Natural killer cell treated with Interleukin-12 subunit alpha and Interleukin-12 subunit beta and Interleukin-15 and Interleukin-18, amount 100 ng/mL, for 72 hours (primary cell): ENCODE measurements around the gene SH3D19. TPM values are rescaled to one million over a fixed set of nuclear protein-coding genes. Genes with fewer than 3 reads are reported as not detected.

ENCODE experiments used
- ATAC-seq, 2 donors: fragments of 150-1000 bp; cut with Tn5 transposase in 1 of 2; sonication (Bioruptor Pico), chemical (Tn5 transposase) in 1 of 2; 2 replicates each; pipeline ENCODE4 v1.10.0; 2021
- DNase-seq: peaks from one replicate; pipeline ENCODE4 v3.0.0; 2022; ENCODE audit warnings: low spot score
- H3K27ac Mint-ChIP-seq, 2 donors: 1 replicate in 1 of 2; 2 replicates in 1 of 2; pipeline ENCODE4 v1.8.0; 2022; ENCODE audit warnings: mixed read lengths in 2 of 2, mild to moderate bottlenecking in 1 of 2, moderate library complexity in 1 of 2
- H3K27me3 Mint-ChIP-seq, 2 donors: 1 replicate in 1 of 2; 2 replicates in 1 of 2; pipeline ENCODE4 v1.8.0; 2022; ENCODE audit warnings: mixed read lengths in 2 of 2
- H3K36me3 Mint-ChIP-seq: one replicate; pipeline ENCODE4 v1.8.0; 2022; ENCODE audit warnings: mixed read lengths
- H3K4me1 Mint-ChIP-seq, 2 donors: 1 replicate in 1 of 2; 2 replicates in 1 of 2; pipeline ENCODE4 v1.8.0; 2022; ENCODE audit warnings: low read depth in 2 of 2, mixed read lengths in 2 of 2, mild to moderate bottlenecking in 1 of 2
- H3K4me3 Mint-ChIP-seq: one replicate; pipeline ENCODE4 v1.8.0; 2022; ENCODE audit warnings: mixed read lengths
- H3K9me3 Mint-ChIP-seq: 2 replicates; pipeline ENCODE4 v1.8.0; 2022; ENCODE audit warnings: mixed read lengths
- total RNA-seq, 2 donors: library from RNA; stranded (reverse); gene quantifications; one replicate each; pipeline ENCODE4 v1.2.3, GENCODE V29; 2022

Gene SH3D19
- total RNA-seq, 2 donors from 2014 or later: not detected

DNA sequence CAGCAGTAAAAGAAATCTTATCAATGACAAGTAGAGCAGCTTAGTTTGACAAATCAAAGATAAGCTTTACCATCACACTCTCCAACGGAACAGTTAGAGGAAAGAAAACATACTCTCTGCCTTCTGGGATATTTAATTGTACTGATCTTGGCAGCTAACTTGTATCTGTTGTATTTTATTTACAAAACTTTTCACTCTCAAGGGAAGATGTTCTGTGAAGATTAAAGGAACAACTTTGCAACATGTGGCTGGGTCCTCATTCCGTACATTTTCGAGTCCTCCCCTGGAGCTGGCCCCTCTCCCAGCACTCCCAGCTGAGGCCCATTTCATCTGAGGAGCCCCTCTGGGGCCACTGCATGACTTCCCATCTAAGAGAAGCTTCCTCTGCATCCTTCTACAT is 151.5 kb downstream of the SH3D19 start:
- no peak for ATAC-seq

DNA sequence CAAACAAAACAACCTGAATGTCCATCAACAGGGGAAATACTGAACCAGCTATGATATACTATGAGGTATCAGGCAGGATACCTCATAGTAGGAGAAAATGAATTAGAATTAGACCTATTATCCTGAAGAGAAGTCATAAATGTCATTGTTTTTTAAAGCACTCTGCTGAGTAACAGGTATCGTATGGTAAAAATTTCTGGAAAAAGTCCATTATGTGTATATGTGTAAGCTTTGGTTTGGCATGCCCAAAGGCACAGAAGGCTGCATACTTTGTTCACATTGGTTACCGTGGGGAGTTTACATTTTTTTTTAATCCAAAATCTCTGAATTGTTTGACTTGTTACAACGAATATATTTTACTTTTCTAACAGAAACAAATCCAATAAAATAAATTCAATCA is 155.5 kb downstream of the SH3D19 start:
- Mint-ChIP-seq H3K27me3 (peaks cover 18 to 49% of the 10 kb centered on the region in 2 donors), H3K36me3 (no peaks in the 10 kb centered on the region), H3K9me3 (no peaks in the 10 kb centered on the region), H3K27ac (no peak overlapping the region), H3K4me3 (no peak overlapping the region), H3K4me1 (no peaks in the 10 kb centered on the region)
- DNase-seq (no peak), ATAC-seq (no peak)

More for the DNA sequence above, 151.5 kb downstream of the SH3D19 start:
- Mint-ChIP-seq H3K36me3 (no peaks in the 10 kb centered on the region), H3K27ac (no peak overlapping the region), H3K4me1 (no peaks in the 10 kb centered on the region), H3K9me3 (no peaks in the 10 kb centered on the region), H3K4me3 (no peak overlapping the region), H3K27me3 (peaks cover 12 to 38% of the 10 kb centered on the region in 2 donors)
- DNase-seq: no peak

- Mint-ChIP-seq H3K27ac (no peak overlapping the region), H3K4me3 (no peak overlapping the region), H3K27me3 (peaks cover 17 to 42% of the 10 kb centered on the region in 2 donors), H3K4me1 (no peaks in the 10 kb centered on the region), H3K36me3 (no peaks in the 10 kb centered on the region), H3K9me3 (no peaks in the 10 kb centered on the region)
- ATAC-seq (no peak), DNase-seq (no peak)
Measured at GRCh38 chr4:151169223-151169622, 156.2 kb downstream of the SH3D19 start.

GRCh38 chr4:151167561-151167960 is 157.8 kb downstream of the SH3D19 start:
- no peak for ATAC-seq
- DNase-seq: no peak
- H3K9me3 Mint-ChIP-seq: no peaks in the 10 kb centered on the region
- H3K4me1 Mint-ChIP-seq: no peaks in the 10 kb centered on the region
- no peak overlapping the region for H3K4me3 Mint-ChIP-seq
- H3K27ac Mint-ChIP-seq: no peak overlapping the region
- peaks cover 15 to 35% of the 10 kb centered on the region in 2 donors for H3K27me3 Mint-ChIP-seq
- no peaks in the 10 kb centered on the region for H3K36me3 Mint-ChIP-seq

- Mint-ChIP-seq H3K27ac (no peak overlapping the region), H3K27me3 (peaks cover 13 to 30% of the 10 kb centered on the region in 2 donors), H3K9me3 (no peaks in the 10 kb centered on the region), H3K4me3 (no peak overlapping the region), H3K4me1 (no peaks in the 10 kb centered on the region), H3K36me3 (no peaks in the 10 kb centered on the region)
- DNase-seq (no peak), ATAC-seq (no peak)
Measured at GRCh38 chr4:151166636-151167035, 158.8 kb downstream of the SH3D19 start.

DNA sequence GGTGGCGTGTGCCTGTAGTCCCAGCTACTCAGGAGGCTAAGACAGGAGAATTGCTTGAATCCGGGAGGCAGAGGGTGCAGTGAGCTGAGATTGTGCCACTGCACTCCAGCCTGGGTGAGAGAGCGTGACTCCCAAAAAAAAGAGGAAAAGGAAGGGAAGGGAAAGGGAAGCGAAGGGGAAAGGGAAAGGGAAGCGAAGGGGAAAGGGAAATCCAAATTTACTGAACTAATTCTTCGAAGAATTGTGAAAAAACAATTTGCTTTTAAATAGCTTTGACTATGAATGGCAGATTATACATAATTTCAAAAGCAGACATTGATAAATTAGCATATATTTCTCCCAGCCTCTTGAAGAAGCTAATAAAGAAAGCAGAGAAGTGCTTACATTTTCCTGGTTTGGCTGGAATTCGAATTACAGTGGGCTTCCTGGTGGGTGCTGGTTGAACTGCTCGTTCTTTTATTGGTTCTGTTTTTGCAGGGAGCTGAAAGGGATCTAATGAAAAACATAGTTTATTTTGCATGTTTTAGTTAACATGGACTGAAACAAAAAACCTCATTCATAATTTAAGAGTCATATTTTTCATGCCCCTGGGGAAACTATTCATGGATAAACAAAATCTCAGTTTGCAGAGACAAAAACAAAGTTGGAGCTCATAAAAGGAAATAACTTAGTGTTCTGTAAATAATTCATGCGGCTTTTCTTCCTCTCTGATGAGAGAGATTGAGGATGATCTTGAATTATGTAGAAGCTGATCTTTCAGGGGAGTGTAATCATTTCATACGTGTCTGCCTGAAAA is 160.0 kb downstream of the SH3D19 start:
- Mint-ChIP-seq H3K9me3 (no peaks in the 10 kb centered on the region), H3K4me3 (no peak overlapping the region), H3K27ac (no peak overlapping the region), H3K4me1 (no peaks in the 10 kb centered on the region), H3K36me3 (no peaks in the 10 kb centered on the region), H3K27me3 (peaks cover 15 to 34% of the 10 kb centered on the region in 2 donors)
- DNase-seq: no peak
- ATAC-seq: no peak

DNA sequence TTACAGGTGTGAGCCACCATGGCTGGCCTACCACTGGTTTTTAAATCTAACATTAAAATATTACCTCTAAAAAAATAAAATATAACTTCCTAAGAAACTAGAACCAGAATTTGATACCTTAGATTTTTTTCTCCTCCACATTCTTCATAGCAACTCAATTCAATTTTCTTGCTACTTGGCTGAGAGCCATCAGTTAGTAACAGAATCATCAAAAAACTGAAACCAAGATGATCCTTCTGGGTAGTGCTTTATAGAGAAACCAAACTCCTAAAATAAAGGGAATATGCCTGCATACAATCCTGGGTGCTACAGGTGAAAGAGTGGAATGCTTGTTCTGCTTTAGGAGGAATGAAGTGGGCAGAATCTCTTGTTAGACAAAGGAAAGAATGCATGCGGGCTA is 161.6 kb downstream of the SH3D19 start:
- Mint-ChIP-seq H3K27me3 (peaks cover 11 to 27% of the 10 kb centered on the region in 2 donors), H3K4me1 (no peaks in the 10 kb centered on the region), H3K36me3 (no peaks in the 10 kb centered on the region), H3K9me3 (no peaks in the 10 kb centered on the region), H3K4me3 (no peak overlapping the region), H3K27ac (no peak overlapping the region)
- DNase-seq: no peak
- ATAC-seq: no peak

GRCh38 chr4:151158979-151159378 is 166.4 kb downstream of the SH3D19 start:
- Mint-ChIP-seq H3K27ac (no peak overlapping the region), H3K4me3 (no peak overlapping the region), H3K36me3 (no peaks in the 10 kb centered on the region), H3K4me1 (no peaks in the 10 kb centered on the region), H3K27me3 (peaks cover 15 to 32% of the 10 kb centered on the region in 2 donors), H3K9me3 (peaks cover 4% of the 10 kb centered on the region)
- DNase-seq (no peak), ATAC-seq (no peak)

DNA sequence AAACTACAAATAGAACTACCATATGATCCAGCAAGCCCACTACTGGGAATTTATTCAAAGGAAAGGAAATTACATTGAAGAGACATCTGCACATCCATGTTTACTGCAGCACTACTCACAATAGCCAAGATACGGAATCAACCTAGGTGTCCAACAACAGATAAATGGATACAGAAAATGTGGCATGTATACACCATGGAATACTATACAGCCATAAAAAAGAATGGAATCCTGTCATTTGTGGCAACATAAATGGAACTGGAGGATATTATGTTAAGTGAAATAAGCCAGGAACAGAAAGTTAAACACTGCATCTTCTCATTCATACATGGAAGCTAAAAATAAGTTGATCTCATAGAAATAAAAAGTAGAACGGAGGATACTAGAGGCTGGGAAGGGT is 167.9 kb downstream of the SH3D19 start:
- peaks cover 15 to 32% of the 10 kb centered on the region in 2 donors for H3K27me3 Mint-ChIP-seq
- H3K4me3 Mint-ChIP-seq: no peak overlapping the region
- DNase-seq (no peak), ATAC-seq (no peak)
- no peak overlapping the region for H3K27ac Mint-ChIP-seq
- no peaks in the 10 kb centered on the region for H3K36me3 Mint-ChIP-seq
- peaks cover 4% of the 10 kb centered on the region for H3K9me3 Mint-ChIP-seq
- no peaks in the 10 kb centered on the region for H3K4me1 Mint-ChIP-seq

GRCh38 chr4:151153585-151153984 is 171.8 kb downstream of the SH3D19 start:
- Mint-ChIP-seq H3K27ac (no peak overlapping the region), H3K36me3 (no peaks in the 10 kb centered on the region), H3K9me3 (peaks cover 4% of the 10 kb centered on the region), H3K27me3 (peaks cover 17 to 31% of the 10 kb centered on the region in 2 donors), H3K4me1 (peaks cover 0 to 4% of the 10 kb centered on the region in 2 donors), H3K4me3 (no peak overlapping the region)
- no peak for ATAC-seq
- DNase-seq: no peak

DNA sequence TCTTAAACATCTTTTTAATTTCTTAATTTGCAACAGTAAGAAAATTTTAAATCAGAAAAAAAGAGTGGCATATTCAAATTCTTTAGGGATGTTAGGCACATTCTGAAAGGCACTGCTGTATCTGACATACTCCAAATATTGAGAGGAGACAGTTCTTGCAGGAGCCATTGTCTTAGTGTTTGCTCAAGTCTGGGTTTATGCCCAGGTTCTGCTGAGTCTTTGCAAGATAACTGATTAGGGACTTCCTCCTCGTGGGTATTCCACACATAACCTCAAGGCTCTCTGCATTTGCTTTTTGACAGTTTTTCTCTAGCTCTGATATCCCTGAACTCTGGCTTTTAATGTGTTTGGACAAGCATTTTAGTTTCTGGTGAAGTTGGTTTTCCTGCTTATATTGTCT is 173.4 kb downstream of the SH3D19 start:
- Mint-ChIP-seq H3K27me3 (peaks cover 12 to 21% of the 10 kb centered on the region in 2 donors), H3K4me1 (peaks cover 0 to 4% of the 10 kb centered on the region in 2 donors), H3K36me3 (no peaks in the 10 kb centered on the region), H3K9me3 (peaks cover 4% of the 10 kb centered on the region), H3K4me3 (no peak overlapping the region), H3K27ac (no peak overlapping the region)
- no peak for ATAC-seq
- DNase-seq: no peak

DNA sequence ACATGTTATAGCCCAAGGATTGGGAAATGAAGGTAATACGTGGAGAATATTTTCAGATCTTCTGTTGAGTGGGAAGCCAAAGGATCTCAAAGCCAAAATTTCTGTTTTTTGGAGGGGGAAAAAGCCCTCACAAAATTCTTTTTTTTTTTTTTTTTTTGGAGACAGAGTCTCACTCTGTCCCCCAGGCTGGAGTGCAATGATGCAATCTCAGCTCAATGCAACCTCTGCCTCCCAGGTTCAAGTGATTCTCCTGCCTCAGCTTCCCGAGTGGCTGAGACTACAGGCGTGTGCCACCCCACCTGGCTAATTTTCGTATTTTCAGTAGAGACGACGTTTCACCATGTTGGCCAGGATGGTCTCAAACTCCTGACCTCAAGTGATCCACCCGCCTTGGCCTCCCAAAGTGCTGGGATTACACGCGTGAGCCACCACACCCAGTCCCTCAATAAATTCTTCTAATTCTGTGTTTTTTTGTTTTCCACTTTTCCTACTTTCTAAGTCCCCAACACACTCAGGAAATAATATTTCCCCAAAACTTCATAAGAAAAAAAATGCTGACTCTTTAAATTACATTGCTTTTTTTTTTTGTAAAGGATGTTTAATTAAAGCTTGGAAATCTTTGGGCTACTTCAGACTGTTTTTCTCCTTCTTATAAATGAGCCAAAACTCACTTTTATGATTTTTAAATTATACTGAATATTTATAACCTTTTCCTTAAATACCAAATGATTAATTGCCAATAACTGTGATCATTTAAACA is 174.4 kb downstream of the SH3D19 start:
- ATAC-seq (no peak), DNase-seq (no peak)
- Mint-ChIP-seq H3K36me3 (no peaks in the 10 kb centered on the region), H3K27ac (no peak overlapping the region), H3K4me3 (no peak overlapping the region), H3K27me3 (peaks cover 4 to 11% of the 10 kb centered on the region in 2 donors), H3K4me1 (peaks cover 0 to 4% of the 10 kb centered on the region in 2 donors), H3K9me3 (no peaks in the 10 kb centered on the region)

DNA sequence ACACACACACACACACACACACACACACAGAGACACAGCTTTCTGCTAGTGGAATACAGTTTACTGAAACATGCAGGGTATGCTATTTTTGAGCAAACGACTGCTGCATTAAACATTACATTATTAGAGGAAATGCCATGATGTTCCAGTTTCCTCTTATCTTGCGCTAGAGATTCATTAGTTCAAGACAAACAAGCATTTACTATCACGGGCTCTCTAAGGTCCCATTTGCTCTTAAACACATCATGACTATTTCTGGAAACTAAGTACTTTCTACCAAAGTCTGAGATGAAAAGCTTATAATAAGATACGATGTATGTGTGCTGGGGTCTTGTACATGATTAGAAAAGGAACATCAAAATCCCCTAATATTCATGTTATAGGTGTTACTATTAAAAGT is 177.1 kb downstream of the SH3D19 start:
- peaks cover 0 to 4% of the 10 kb centered on the region in 2 donors for H3K4me1 Mint-ChIP-seq

GRCh38 chr4:151147000-151147399 is 178.4 kb downstream of the SH3D19 start:
- Mint-ChIP-seq H3K9me3 (no peaks in the 10 kb centered on the region), H3K27ac (no peak overlapping the region), H3K36me3 (no peaks in the 10 kb centered on the region), H3K27me3 (peaks cover 4 to 15% of the 10 kb centered on the region in 2 donors), H3K4me1 (peaks cover 0 to 4% of the 10 kb centered on the region in 2 donors), H3K4me3 (no peak overlapping the region)
- DNase-seq (no peak), ATAC-seq (peak in 1 of 2 donors; percentile 27)

More for the DNA sequence above, 177.1 kb downstream of the SH3D19 start:
- Mint-ChIP-seq H3K27ac (no peak overlapping the region), H3K27me3 (peaks cover 4 to 15% of the 10 kb centered on the region in 2 donors), H3K4me3 (no peak overlapping the region), H3K9me3 (no peaks in the 10 kb centered on the region), H3K36me3 (no peaks in the 10 kb centered on the region)
- ATAC-seq: no peak
- DNase-seq: no peak
